Esophagus squamous epithelium (tissue), 4 donors: ENCODE measurements around the gene EEF1A2.

ENCODE experiments used
- CTCF ChIP-seq, 6 experiments: fragments of 450-650 bp in 4 of 6; fragments of 200-600 bp in 2 of 6; sonication (generic) in 2 of 6; IDR thresholded peaks; one replicate each; pipeline ENCODE4 v1.5.1; 2016 to 2019; ENCODE audit warnings: antibody characterized with exemption in 6 of 6, mild to moderate bottlenecking in 4 of 6, moderate library complexity in 4 of 6
- POLR2A ChIP-seq, 4 donors: fragments of 450-650 bp; IDR thresholded peaks; one replicate each; pipeline ENCODE4 v1.6.1; 2017; ENCODE audit warnings: antibody characterized with exemption in 4 of 4, mild to moderate bottlenecking in 4 of 4, moderate library complexity in 3 of 4

GRCh38 chr20:63441136-63442099, 57.5 kb downstream of the EEF1A2 start:
- no peak for TF ChIP-seq CTCF (IDR thresholded peaks at IDR 0.05)
- TF ChIP-seq POLR2A (IDR thresholded peaks at IDR 0.05), result no peak
